ENCODE results near the gene MAMLD1. TPM values are rescaled to one million over a fixed set of nuclear protein-coding genes. Genes with fewer than 3 reads are reported as not detected.

MAMLD1 gene
- total RNA-seq, 3 donors from 2014 or later (not counting 1 experiment from before 2014, with no cell fraction given), result 0.23 to 1.1 (median 0.45) TPM

- TF ChIP-seq CTCF (IDR thresholded peaks at IDR 0.05), result no peak
- Histone ChIP-seq H3K9me3 (ENCODE audit: control insufficient read depth, insufficient read depth, low read length) (no peaks in the 10 kb centered on the region), H3K4me3 (ENCODE audit: low read length) (no peak overlapping the region), H3K27ac (ENCODE audit: low read length) (no peak overlapping the region), H3K36me3 (ENCODE audit: control insufficient read depth, insufficient read depth, low read length) (no peaks in the 10 kb centered on the region), H3K27me3 (ENCODE audit: control insufficient read depth, insufficient read depth, low read length) (no peaks in the 10 kb centered on the region), H3K4me1 (ENCODE audit: control insufficient read depth, insufficient read depth, low read length) (peaks cover 66% of the 10 kb centered on the region)
- Mint-ChIP-seq H3K9me3 (no peaks in the 10 kb centered on the region), H3K4me1 (peaks cover 24 to 43% of the 10 kb centered on the region in 2 donors), H3K4me3 (no peak overlapping the region), H3K27me3 (ENCODE audit: low read depth in 2 of 2) (peaks cover 0 to 8% of the 10 kb centered on the region in 2 donors), H3K36me3 (no peaks in the 10 kb centered on the region), H3K27ac (no peak overlapping the region)
- intact Hi-C loops (cut with micrococcal nuclease), result no loop called here
- no peak for DNase-seq
- 96% methylated on average over 6 of the region's 8 CpGs for WGBS (ENCODE audit: insufficient coverage)
- no peak for ATAC-seq
These were observed 182.0 kb downstream of the MAMLD1 start for GRCh38 chrX:150544835-150545770.

DNA sequence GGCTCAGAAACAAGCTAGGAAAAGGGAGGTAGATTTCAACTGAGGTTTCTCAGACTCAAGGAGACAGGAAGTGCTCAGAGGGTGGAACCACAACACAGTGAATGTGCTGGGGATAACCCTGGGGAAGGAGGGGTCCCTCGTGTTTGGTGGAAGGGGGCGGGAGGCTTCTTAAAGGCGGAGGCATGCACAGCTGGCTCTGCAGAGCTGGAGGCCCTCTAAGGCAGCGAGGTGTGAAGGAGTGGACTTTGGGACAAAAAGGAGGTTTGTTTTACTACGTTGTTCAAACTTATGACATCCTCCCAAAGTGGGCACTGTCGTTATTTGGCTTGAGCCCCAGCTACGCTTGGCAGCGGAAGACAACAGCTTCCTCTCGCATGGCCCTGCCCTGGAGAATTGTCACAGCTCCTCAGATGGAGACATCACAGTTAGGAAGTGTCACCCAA lies 183.6 kb downstream of the MAMLD1 start:
- no peak overlapping the region for H3K27ac ChIP-seq (ENCODE audit: low read length)
- no peaks in the 10 kb centered on the region for H3K36me3 ChIP-seq (ENCODE audit: control insufficient read depth, insufficient read depth, low read length)
- no peaks in the 10 kb centered on the region for H3K9me3 ChIP-seq (ENCODE audit: control insufficient read depth, insufficient read depth, low read length)
- no peak overlapping the region for H3K4me3 ChIP-seq (ENCODE audit: low read length)
- Mint-ChIP-seq H3K36me3 (no peaks in the 10 kb centered on the region), H3K4me3 (peak overlapping the region; percentile 62), H3K27me3 (ENCODE audit: low read depth in 2 of 2) (peaks cover 0 to 8% of the 10 kb centered on the region in 2 donors), H3K27ac (peak overlapping the region; percentile 54 to 72), H3K9me3 (no peaks in the 10 kb centered on the region), H3K4me1 (peaks cover 24 to 43% of the 10 kb centered on the region in 2 donors)
- 16% methylated on average over 9 of the region's 9 CpGs for WGBS (ENCODE audit: insufficient coverage)
- H3K27me3 ChIP-seq (ENCODE audit: control insufficient read depth, insufficient read depth, low read length), result no peaks in the 10 kb centered on the region
- ATAC-seq (peak; percentile 57 to 73 (median 60)), DNase-seq (peak in 1 of 2 donors; percentile 78)
- intact Hi-C loops (cut with micrococcal nuclease), result no loop called here
- H3K4me1 ChIP-seq (ENCODE audit: control insufficient read depth, insufficient read depth, low read length), result peaks cover 63% of the 10 kb centered on the region
- no peak for TF ChIP-seq CTCF (IDR thresholded peaks at IDR 0.05)

DNA sequence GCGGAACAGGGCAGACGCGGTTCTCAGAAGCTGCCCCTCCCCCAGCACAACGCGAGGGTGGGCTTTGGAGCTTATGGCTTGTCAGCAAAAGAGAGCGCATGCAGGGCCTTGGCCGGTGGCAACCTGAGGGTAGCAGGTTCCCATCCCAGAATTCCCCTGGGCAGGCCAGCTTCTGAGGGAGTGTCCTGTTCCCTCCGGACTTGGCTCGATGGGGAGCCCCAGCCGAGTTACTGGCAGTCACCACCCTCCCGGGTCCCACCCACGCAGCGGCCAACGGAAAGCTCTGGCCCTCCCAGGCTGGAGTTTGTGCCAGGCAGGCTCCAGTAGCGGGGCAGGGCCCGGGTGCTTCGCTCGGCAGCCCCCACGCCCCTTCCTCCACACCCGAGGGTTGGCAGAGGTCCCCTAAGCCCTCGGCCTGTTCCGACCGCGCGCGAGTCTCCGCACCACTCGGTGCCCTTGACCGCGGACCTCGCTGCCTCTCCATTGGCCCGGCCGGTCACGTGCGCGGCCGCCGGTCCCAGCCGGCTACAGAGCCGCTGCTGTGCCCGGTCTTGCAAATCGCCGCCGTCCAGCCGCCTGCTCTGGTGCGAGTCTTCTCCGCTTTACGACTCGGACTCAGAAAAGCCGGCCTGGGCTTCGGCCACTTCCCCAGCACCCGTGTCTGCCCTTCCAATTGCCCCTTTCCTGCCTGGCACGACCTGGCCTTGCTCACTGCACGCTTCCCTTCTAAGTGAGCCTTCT lies 184.4 kb downstream of the MAMLD1 start:
- Mint-ChIP-seq H3K4me1 (peaks cover 24 to 43% of the 10 kb centered on the region in 2 donors), H3K27me3 (ENCODE audit: low read depth in 2 of 2) (peaks cover 0 to 8% of the 10 kb centered on the region in 2 donors), H3K9me3 (no peaks in the 10 kb centered on the region), H3K27ac (peak overlapping the region in 1 of 2 donors; percentile 83), H3K36me3 (no peaks in the 10 kb centered on the region), H3K4me3 (peak overlapping the region; percentile 75)
- ATAC-seq (peak; percentile 46 to 60 (median 57)), DNase-seq (peak in 1 of 2 donors; percentile 21)
- 14% methylated on average over 54 of the region's 54 CpGs for WGBS (ENCODE audit: insufficient coverage)
- peak overlapping the region; percentile 34 for H3K4me3 ChIP-seq (ENCODE audit: low read length)
- intact Hi-C loops (cut with micrococcal nuclease), result no loop called here
- no peaks in the 10 kb centered on the region for H3K9me3 ChIP-seq (ENCODE audit: control insufficient read depth, insufficient read depth, low read length)
- no peaks in the 10 kb centered on the region for H3K36me3 ChIP-seq (ENCODE audit: control insufficient read depth, insufficient read depth, low read length)
- H3K27ac ChIP-seq (ENCODE audit: low read length), result peak overlapping the region; percentile 17
- TF ChIP-seq CTCF (IDR thresholded peaks at IDR 0.05), result no peak
- H3K4me1 ChIP-seq (ENCODE audit: control insufficient read depth, insufficient read depth, low read length), result peaks cover 60% of the 10 kb centered on the region
- no peaks in the 10 kb centered on the region for H3K27me3 ChIP-seq (ENCODE audit: control insufficient read depth, insufficient read depth, low read length)

Data from natural killer cell (primary cell).